PC-9 (cell line): Measurements from ENCODE around the gene CTR9. TPM values are rescaled to one million over a fixed set of nuclear protein-coding genes. Genes with fewer than 3 reads are reported as not detected.

Experiments
- BruUV-seq: library from RNA; stranded (reverse); fragments of 400-500 nt; replicated peaks from 2 replicates; lab custom pipeline; 2021; lab: Mats Ljungman, UMichigan
- CTCF ChIA-PET: fragments of 300-600 bp; sonication (Branson Sonifier 250); formaldehyde crosslinking; loops from one replicate; lab custom pipeline; 2022; ENCODE audit warnings: antibody characterized with exemption; lab: Charles Lee
- POLR2A ChIA-PET: fragments of 300-600 bp; sonication (Branson Sonifier 250); formaldehyde crosslinking; loops from one replicate; lab custom pipeline; 2022; ENCODE audit warnings: antibody characterized with exemption; ENCODE audit not compliant: unreplicated experiment; lab: Charles Lee
- DNase-seq, 2 experiments: peaks; one replicate each; pipeline versions ENCODE4 v3.0.0 to v3.0.0-alpha.2; 2015 to 2022; ENCODE audit warnings: mixed read lengths in 1 of 2
- H2AFZ ChIP-seq: fragments of 200-600 bp; sonication (generic); 2 replicates; pipeline ENCODE4 v1.8.1; 2017; ENCODE audit warnings: antibody characterized with exemption
- H3F3A ChIP-seq: fragments of 200-600 bp; sonication (generic); 2 replicates; pipeline ENCODE4 v1.8.1; 2017; ENCODE audit warnings: antibody characterized with exemption, mild to moderate bottlenecking, low read depth; ENCODE audit not compliant: insufficient read depth
- H3K27ac ChIP-seq: fragments of 200-600 bp; sonication (generic); 2 replicates; pipeline ENCODE4 v1.6.1; 2016; ENCODE audit warnings: mixed run types
- H3K27me3 ChIP-seq: fragments of 200-600 bp; sonication (generic); 2 replicates; pipeline ENCODE4 v1.6.1; 2016; ENCODE audit warnings: low read depth, mixed run types; ENCODE audit not compliant: insufficient read depth
- H3K36me3 ChIP-seq: fragments of 200-600 bp; sonication (generic); 2 replicates; pipeline ENCODE4 v1.6.1; 2016; ENCODE audit warnings: low read depth, mixed run types
- H3K4me1 ChIP-seq: fragments of 200-600 bp; sonication (generic); replicated peaks from 2 replicates; pipeline ENCODE4 v1.6.1; 2016; ENCODE audit warnings: mixed run types; ENCODE audit not compliant: insufficient read depth
- H3K4me2 ChIP-seq: fragments of 200-600 bp; sonication (generic); 2 replicates; pipeline ENCODE4 v1.6.1; 2017; ENCODE audit warnings: mixed run types
- H3K4me3 ChIP-seq: fragments of 200-600 bp; sonication (generic); 2 replicates; pipeline ENCODE4 v1.6.1; 2016; ENCODE audit warnings: mixed run types
- H3K79me2 ChIP-seq: fragments of 200-600 bp; sonication (generic); 2 replicates; pipeline ENCODE4 v1.6.1; 2017; ENCODE audit warnings: low read depth, mixed run types
- H3K9me2 ChIP-seq: fragments of 200-600 bp; sonication (generic); 2 replicates; pipeline ENCODE4 v1.8.1; 2017; ENCODE audit warnings: mild to moderate bottlenecking; ENCODE audit not compliant: insufficient read depth
- H3K9me3 ChIP-seq: fragments of 200-600 bp; sonication (generic); 2 replicates; pipeline ENCODE4 v1.8.1; 2016; ENCODE audit warnings: low read depth; ENCODE audit not compliant: insufficient read depth
- H4K20me1 ChIP-seq: fragments of 200-600 bp; sonication (generic); 2 replicates; pipeline ENCODE4 v1.8.1; 2017; ENCODE audit not compliant: insufficient read depth
- EZH2 ChIP-seq: fragments of 200-600 bp; sonication (generic); IDR thresholded peaks from 2 replicates; pipeline ENCODE4 v1.8.0; 2017; ENCODE audit warnings: antibody characterized with exemption, low read depth
- intact Hi-C: fragments of 100-400 bp; cut with micrococcal nuclease; formaldehyde crosslinking; loops from one replicate; pipeline ENCODE4 v1.10.0; 2022; ENCODE audit not compliant: unreplicated experiment
- total RNA-seq: library from RNA; stranded (reverse); gene quantifications from 2 replicates; pipeline ENCODE4 v1.2.3, GENCODE V29; 2021
- TF ChIP-seq, protein P1 (sequence below): fragments of 200-600 bp; sonication (generic); conservative IDR thresholded peaks from 2 replicates; pipeline ENCODE4 v1.6.1; 2017; ENCODE audit warnings: mixed run types, antibody characterized with exemption, mild to moderate bottlenecking, moderate library complexity

Gene CTR9
- total RNA-seq, 1 experiment from 2014 or later: 19.7 TPM

DNA sequence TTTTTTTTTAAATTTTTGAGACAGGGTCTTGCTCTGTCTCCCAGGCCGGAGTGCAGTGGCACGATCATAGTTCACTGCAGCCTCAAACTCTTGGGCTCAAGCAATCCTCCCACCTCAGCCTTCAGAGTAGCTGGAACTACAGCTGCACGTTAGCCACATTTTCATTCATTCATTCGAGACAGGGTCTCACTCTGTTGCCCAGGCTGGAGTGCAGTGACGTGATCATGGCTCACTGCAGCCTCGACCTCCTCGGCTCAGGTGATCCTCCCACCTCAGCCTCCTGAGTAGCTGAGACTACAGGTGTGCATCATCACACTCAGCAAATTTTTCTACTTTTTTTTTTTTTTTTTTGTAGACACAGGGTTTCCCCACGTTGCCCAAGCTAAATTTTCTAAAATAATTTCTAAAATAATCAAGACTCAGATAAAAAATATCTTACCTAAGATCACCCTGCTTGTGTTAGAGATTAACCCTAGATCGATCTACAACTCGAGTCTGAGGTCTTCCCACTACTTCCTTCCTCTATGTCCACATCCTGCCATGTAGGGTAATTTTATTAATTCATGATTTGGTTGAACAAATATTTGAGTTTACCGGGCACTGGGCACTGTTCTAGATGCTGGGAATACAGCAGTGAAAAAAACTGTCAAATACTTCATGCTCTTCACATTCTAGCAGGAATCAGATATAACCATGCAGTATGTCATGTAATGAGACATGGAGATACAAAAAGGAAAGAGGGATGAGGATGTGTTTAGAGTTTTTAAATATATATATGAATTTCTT is 42.6 kb downstream of the CTR9 start:
- no peak overlapping the region for H2AFZ ChIP-seq
- ChIA-PET CTCF (interaction anchor here (1.4 to 1.7 kb wide), 2 partner anchors 15 to 140 kb away, joined by 3 to 9 read pairs; partner anchors contain the start of gene EIF4G2), POLR2A (no interaction called here)
- intact Hi-C loops: loop anchor here (5.0 kb wide), 1 partner anchor 139 kb away; no protein-coding TSS in a partner anchor
- H3K4me3 ChIP-seq: no peak overlapping the region
- H3K27ac ChIP-seq: no peak overlapping the region
- TF ChIP-seq, protein P1, sequence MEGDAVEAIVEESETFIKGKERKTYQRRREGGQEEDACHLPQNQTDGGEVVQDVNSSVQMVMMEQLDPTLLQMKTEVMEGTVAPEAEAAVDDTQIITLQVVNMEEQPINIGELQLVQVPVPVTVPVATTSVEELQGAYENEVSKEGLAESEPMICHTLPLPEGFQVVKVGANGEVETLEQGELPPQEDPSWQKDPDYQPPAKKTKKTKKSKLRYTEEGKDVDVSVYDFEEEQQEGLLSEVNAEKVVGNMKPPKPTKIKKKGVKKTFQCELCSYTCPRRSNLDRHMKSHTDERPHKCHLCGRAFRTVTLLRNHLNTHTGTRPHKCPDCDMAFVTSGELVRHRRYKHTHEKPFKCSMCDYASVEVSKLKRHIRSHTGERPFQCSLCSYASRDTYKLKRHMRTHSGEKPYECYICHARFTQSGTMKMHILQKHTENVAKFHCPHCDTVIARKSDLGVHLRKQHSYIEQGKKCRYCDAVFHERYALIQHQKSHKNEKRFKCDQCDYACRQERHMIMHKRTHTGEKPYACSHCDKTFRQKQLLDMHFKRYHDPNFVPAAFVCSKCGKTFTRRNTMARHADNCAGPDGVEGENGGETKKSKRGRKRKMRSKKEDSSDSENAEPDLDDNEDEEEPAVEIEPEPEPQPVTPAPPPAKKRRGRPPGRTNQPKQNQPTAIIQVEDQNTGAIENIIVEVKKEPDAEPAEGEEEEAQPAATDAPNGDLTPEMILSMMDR: no peak
- no peak for TF ChIP-seq EZH2
- no peaks in the 10 kb centered on the region for H3K4me1 ChIP-seq
- DNase-seq: no peak
- peaks cover 34% of the 10 kb centered on the region for H3F3A ChIP-seq
- no peaks in the 10 kb centered on the region for H3K9me3 ChIP-seq
- peaks cover 6% of the 10 kb centered on the region; the same call in 1 of the 2 replicates for H3K36me3 ChIP-seq
- H4K20me1 ChIP-seq: no peaks in the 10 kb centered on the region
- H3K9me2 ChIP-seq: no peaks in the 10 kb centered on the region
- no peak overlapping the region for H3K4me2 ChIP-seq
- H3K27me3 ChIP-seq: no peaks in the 10 kb centered on the region
- no TSS peak for BruUV-seq
- H3K79me2 ChIP-seq: no peaks in the 10 kb centered on the region

DNA sequence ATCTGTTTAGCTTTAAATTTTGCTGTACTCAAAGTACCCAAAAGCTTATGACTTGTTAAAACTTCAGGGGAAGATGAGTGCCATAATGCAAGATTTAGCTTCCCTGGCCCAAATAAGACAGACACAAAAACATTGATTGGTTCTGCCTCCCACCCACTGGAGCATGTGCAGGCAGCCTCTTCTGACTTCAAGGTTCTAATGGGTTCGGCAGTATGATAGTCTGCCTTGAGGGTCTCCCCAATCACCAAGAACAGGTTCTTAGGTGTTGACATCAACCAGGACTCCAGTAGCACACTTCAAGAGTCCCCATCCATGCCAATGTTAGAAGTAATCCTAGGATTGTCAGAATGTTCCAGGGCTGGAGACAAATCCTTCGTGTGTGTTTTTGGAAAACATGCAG is 45.1 kb downstream of the CTR9 start:
- ChIA-PET CTCF (interaction anchor here (1.3 kb wide), 1 partner anchor 137 kb away, joined by 3 read pairs; no protein-coding TSS in a partner anchor), POLR2A (no interaction called here)
- H3K27ac ChIP-seq: no peak overlapping the region

DNA sequence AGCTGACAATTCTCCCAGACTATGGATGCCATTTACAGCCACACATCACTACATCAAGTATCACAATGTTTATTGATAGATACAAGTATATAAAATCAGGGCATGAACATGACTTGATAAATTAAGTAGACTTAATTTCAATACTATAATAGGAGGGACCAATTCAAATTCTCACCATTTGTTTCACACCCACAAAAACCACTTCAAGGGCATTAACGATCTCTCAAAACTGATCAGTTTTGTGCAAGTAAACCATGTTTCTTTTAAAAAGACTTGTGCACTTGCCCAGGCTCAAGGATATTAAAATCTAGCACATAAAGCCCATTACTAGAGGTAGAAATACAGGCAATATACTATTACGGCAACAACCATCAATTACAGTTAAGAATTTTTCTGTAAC is 46.0 kb downstream of the CTR9 start:
- TF ChIP-seq EZH2: no peak
- TF ChIP-seq, protein P1: no peak
- BruUV-seq: no TSS peak
- H3F3A ChIP-seq: peaks cover 66% of the 10 kb centered on the region
- intact Hi-C loops: no loop called here
- H2AFZ ChIP-seq: no peak overlapping the region
- DNase-seq: no peak
- H3K9me2 ChIP-seq: no peaks in the 10 kb centered on the region
- H3K79me2 ChIP-seq: no peaks in the 10 kb centered on the region
- H3K4me2 ChIP-seq: no peak overlapping the region
- CTCF ChIA-PET: no interaction called here
- no peak overlapping the region for H3K27ac ChIP-seq
- H3K36me3 ChIP-seq: peaks cover 33% of the 10 kb centered on the region
- no peaks in the 10 kb centered on the region for H4K20me1 ChIP-seq
- no peaks in the 10 kb centered on the region for H3K4me1 ChIP-seq
- H3K27me3 ChIP-seq: no peaks in the 10 kb centered on the region
- H3K9me3 ChIP-seq: no peaks in the 10 kb centered on the region
- POLR2A ChIA-PET: interaction anchor here (0.5 kb wide), 1 partner anchor 1183 kb away, joined by 7 read pairs; no protein-coding TSS in a partner anchor
- no peak overlapping the region for H3K4me3 ChIP-seq

More for the DNA sequence above, 45.1 kb downstream of the CTR9 start:
- Histone ChIP-seq H3K9me3 (no peaks in the 10 kb centered on the region), H3K36me3 (peaks cover 25% of the 10 kb centered on the region), H3K4me2 (no peak overlapping the region), H2AFZ (no peak overlapping the region), H3K79me2 (no peaks in the 10 kb centered on the region), H3K9me2 (no peaks in the 10 kb centered on the region), H3K27me3 (no peaks in the 10 kb centered on the region), H3F3A (peaks cover 58% of the 10 kb centered on the region), H3K4me1 (no peaks in the 10 kb centered on the region), H3K4me3 (no peak overlapping the region), H4K20me1 (no peaks in the 10 kb centered on the region)
- no peak for TF ChIP-seq EZH2
- TF ChIP-seq, protein P1: no peak
- DNase-seq: no peak
- intact Hi-C loops: no loop called here
- BruUV-seq: no TSS peak
